ENCODE results near the gene METTL21A.

DNA sequence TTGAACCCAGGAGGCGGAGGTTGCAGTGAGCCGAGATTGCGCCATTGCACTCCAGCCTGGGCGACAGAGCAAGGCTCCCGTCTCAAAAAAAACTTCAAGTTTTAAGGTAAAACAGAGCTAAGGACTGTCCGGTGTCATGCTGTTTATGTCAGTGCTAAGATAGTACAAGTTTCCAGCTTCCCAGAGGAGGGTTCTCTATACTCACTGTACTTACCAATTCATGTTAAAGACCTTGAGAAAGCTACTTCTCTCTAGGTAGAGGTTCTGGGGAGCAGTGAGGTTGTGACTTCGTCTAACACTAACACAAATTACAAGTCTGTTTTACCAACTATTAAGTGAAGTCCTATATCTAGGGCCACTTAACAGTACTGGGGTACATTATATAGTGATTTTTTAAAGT, 18.8 kb downstream of the METTL21A start:
- no peak for TF ChIP-seq EZH2 (IDR thresholded peaks at IDR 0.05; ENCODE audit: low read depth)
- TF ChIP-seq, protein P1, sequence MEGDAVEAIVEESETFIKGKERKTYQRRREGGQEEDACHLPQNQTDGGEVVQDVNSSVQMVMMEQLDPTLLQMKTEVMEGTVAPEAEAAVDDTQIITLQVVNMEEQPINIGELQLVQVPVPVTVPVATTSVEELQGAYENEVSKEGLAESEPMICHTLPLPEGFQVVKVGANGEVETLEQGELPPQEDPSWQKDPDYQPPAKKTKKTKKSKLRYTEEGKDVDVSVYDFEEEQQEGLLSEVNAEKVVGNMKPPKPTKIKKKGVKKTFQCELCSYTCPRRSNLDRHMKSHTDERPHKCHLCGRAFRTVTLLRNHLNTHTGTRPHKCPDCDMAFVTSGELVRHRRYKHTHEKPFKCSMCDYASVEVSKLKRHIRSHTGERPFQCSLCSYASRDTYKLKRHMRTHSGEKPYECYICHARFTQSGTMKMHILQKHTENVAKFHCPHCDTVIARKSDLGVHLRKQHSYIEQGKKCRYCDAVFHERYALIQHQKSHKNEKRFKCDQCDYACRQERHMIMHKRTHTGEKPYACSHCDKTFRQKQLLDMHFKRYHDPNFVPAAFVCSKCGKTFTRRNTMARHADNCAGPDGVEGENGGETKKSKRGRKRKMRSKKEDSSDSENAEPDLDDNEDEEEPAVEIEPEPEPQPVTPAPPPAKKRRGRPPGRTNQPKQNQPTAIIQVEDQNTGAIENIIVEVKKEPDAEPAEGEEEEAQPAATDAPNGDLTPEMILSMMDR (conservative IDR thresholded peaks at IDR 0.05): no peak

Measured in PC-9 (cell line).